Neural crest cell (in vitro differentiated cells): ENCODE results near the gene ZDHHC18. TPM values are rescaled to one million over a fixed set of nuclear protein-coding genes. Genes with fewer than 3 reads are reported as not detected.

Source experiments
- DNase-seq: peaks from one replicate; pipeline ENCODE4 v3.0.0; 2021; ENCODE audit warnings: low read depth, mixed read lengths, low spot score
- H3K27ac Mint-ChIP-seq: one replicate; pipeline ENCODE4 v1.8.0; 2021; ENCODE audit warnings: mild to moderate bottlenecking, mixed read lengths; ENCODE audit not compliant: unreplicated experiment
- H3K27me3 Mint-ChIP-seq: 2 replicates; pipeline ENCODE4 v1.8.0; 2021; ENCODE audit warnings: low read depth, mild to moderate bottlenecking, mixed read lengths
- H3K36me3 Mint-ChIP-seq: 2 replicates; pipeline ENCODE4 v1.8.0; 2021; ENCODE audit warnings: low read depth, mild to moderate bottlenecking, mixed read lengths
- H3K4me1 Mint-ChIP-seq: 2 replicates; pipeline ENCODE4 v1.8.0; 2021; ENCODE audit warnings: mixed read lengths
- H3K4me3 Mint-ChIP-seq: one replicate; pipeline ENCODE4 v1.8.0; 2021; ENCODE audit warnings: mild to moderate bottlenecking, mixed read lengths
- H3K9me3 Mint-ChIP-seq: 2 replicates; pipeline ENCODE4 v1.8.0; 2021; ENCODE audit warnings: mixed read lengths
- CTCF ChIP-seq: fragments of 200-600 bp; sonication (generic); conservative IDR thresholded peaks from 2 replicates; pipeline ENCODE4 v1.5.0; 2021; ENCODE audit warnings: antibody characterized with exemption, mild to moderate bottlenecking
- total RNA-seq: library from RNA; stranded (reverse); gene quantifications from 2 replicates; pipeline ENCODE4 v1.2.1, GENCODE V29; 2021

The ZDHHC18 gene
- total RNA-seq, 1 donor from 2014 or later: 44.3 TPM

- no peaks in the 10 kb centered on the region for H3K9me3 Mint-ChIP-seq
- no peak overlapping the region for H3K4me3 Mint-ChIP-seq
- H3K27ac Mint-ChIP-seq: no peak overlapping the region
- DNase-seq: no peak
- no peak for TF ChIP-seq CTCF
- no peaks in the 10 kb centered on the region for H3K27me3 Mint-ChIP-seq
- H3K4me1 Mint-ChIP-seq: no peaks in the 10 kb centered on the region
- peaks cover 12% of the 10 kb centered on the region for H3K36me3 Mint-ChIP-seq
These were observed 24.7 kb downstream of the ZDHHC18 start for GRCh38 chr1:26851106-26851684.

- H3K4me3 Mint-ChIP-seq: no peak overlapping the region
- peaks cover 10% of the 10 kb centered on the region for H3K36me3 Mint-ChIP-seq
- no peaks in the 10 kb centered on the region for H3K9me3 Mint-ChIP-seq
- no peak for DNase-seq
- H3K27me3 Mint-ChIP-seq: no peaks in the 10 kb centered on the region
- no peak overlapping the region for H3K27ac Mint-ChIP-seq
- H3K4me1 Mint-ChIP-seq: no peaks in the 10 kb centered on the region
- TF ChIP-seq CTCF: no peak
These were observed 26.2 kb downstream of the ZDHHC18 start for GRCh38 chr1:26852701-26853100.

- no peaks in the 10 kb centered on the region for H3K4me1 Mint-ChIP-seq
- H3K9me3 Mint-ChIP-seq: no peaks in the 10 kb centered on the region
- TF ChIP-seq CTCF: peak; percentile 85
- DNase-seq: peak; percentile 94
- no peak overlapping the region for H3K27ac Mint-ChIP-seq
- H3K36me3 Mint-ChIP-seq: peaks cover 8% of the 10 kb centered on the region
- H3K27me3 Mint-ChIP-seq: no peaks in the 10 kb centered on the region
- H3K4me3 Mint-ChIP-seq: no peak overlapping the region
These were observed 26.7 kb downstream of the ZDHHC18 start for GRCh38 chr1:26853156-26853555.

GRCh38 chr1:26853600-26853999 lies 27.1 kb downstream of the ZDHHC18 start:
- Mint-ChIP-seq H3K27ac (no peak overlapping the region), H3K36me3 (peaks cover 8% of the 10 kb centered on the region), H3K4me1 (no peaks in the 10 kb centered on the region)

GRCh38 chr1:26854906-26855305 lies 28.4 kb downstream of the ZDHHC18 start:
- Mint-ChIP-seq H3K4me3 (no peak overlapping the region), H3K36me3 (peaks cover 6% of the 10 kb centered on the region), H3K4me1 (no peaks in the 10 kb centered on the region), H3K9me3 (no peaks in the 10 kb centered on the region), H3K27ac (no peak overlapping the region), H3K27me3 (no peaks in the 10 kb centered on the region)
- no peak for DNase-seq
- TF ChIP-seq CTCF: no peak

More at GRCh38 chr1:26853600-26853999, 27.1 kb downstream of the ZDHHC18 start:
- DNase-seq: no peak
- no peak overlapping the region for H3K4me3 Mint-ChIP-seq
- no peak for TF ChIP-seq CTCF
- H3K9me3 Mint-ChIP-seq: no peaks in the 10 kb centered on the region
- H3K27me3 Mint-ChIP-seq: no peaks in the 10 kb centered on the region
